Caco-2 (cell line): ENCODE results near the gene CACNA1S. TPM values are rescaled to one million over a fixed set of nuclear protein-coding genes. Genes with fewer than 3 reads are reported as not detected.

Experiments used
- BruUV-seq: library from RNA; stranded (reverse); fragments of 400-500 nt; replicated peaks from 2 replicates; lab custom pipeline; 2021; lab: Mats Ljungman, UMichigan
- CTCF ChIA-PET: fragments of 300-600 bp; sonication (Branson Sonifier 250); formaldehyde crosslinking; loops from one replicate; lab custom pipeline; 2022; ENCODE audit warnings: antibody characterized with exemption; lab: Charles Lee
- POLR2A ChIA-PET: fragments of 300-600 bp; sonication (Branson Sonifier 250); formaldehyde crosslinking; loops from one replicate; lab custom pipeline; 2022; ENCODE audit warnings: antibody characterized with exemption; lab: Charles Lee
- DNase-seq, 2 experiments: peaks; one replicate each; pipeline versions ENCODE4 v3.0.0 to v3.0.0-alpha.2; 2020 to 2022
- H3K27me3 ChIP-seq: replicated peaks from 2 replicates; pipeline ENCODE4 v1.6.0; 2011; ENCODE audit warnings: low read length; ENCODE audit not compliant: control insufficient read depth, insufficient read depth
- H3K36me3 ChIP-seq: 2 replicates; pipeline ENCODE4 v1.5.1; 2011; ENCODE audit warnings: low read length; ENCODE audit not compliant: control insufficient read depth, insufficient read depth
- H3K4me1 ChIP-seq: fragments of 250-450 bp; sonication (Bioruptor Pico); 2 replicates; pipeline ENCODE4 v1.5.1; 2020; ENCODE audit warnings: mild to moderate bottlenecking
- H3K4me3 ChIP-seq: 2 replicates; pipeline ENCODE4 v1.5.1; 2011; ENCODE audit warnings: low read depth, mild to moderate bottlenecking, control low read depth, low read length
- H3K9me3 ChIP-seq: fragments of 250-450 bp; sonication (Bioruptor Pico); 2 replicates; pipeline ENCODE4 v1.5.1; 2020; ENCODE audit warnings: mild to moderate bottlenecking, moderate library complexity
- H3K27ac Mint-ChIP-seq: one replicate; pipeline ENCODE4 v1.8.0; 2022; ENCODE audit warnings: mixed read lengths; ENCODE audit not compliant: unreplicated experiment
- H3K27me3 Mint-ChIP-seq: one replicate; pipeline ENCODE4 v1.8.0; 2022; ENCODE audit warnings: mixed read lengths; ENCODE audit not compliant: insufficient read depth, unreplicated experiment
- H3K36me3 Mint-ChIP-seq: one replicate; pipeline ENCODE4 v1.8.0; 2022; ENCODE audit warnings: mild to moderate bottlenecking, mixed read lengths; ENCODE audit not compliant: insufficient read depth, unreplicated experiment
- H3K4me1 Mint-ChIP-seq: one replicate; pipeline ENCODE4 v1.8.0; 2022; ENCODE audit warnings: low read depth, mixed read lengths; ENCODE audit not compliant: unreplicated experiment
- H3K4me3 Mint-ChIP-seq: one replicate; pipeline ENCODE4 v1.8.0; 2022; ENCODE audit warnings: mild to moderate bottlenecking, moderate library complexity, mixed read lengths; ENCODE audit not compliant: unreplicated experiment
- H3K9me3 Mint-ChIP-seq: one replicate; pipeline ENCODE4 v1.8.0; 2022; ENCODE audit warnings: mixed read lengths; ENCODE audit not compliant: unreplicated experiment
- intact Hi-C: fragments of 100-400 bp; cut with micrococcal nuclease; formaldehyde crosslinking; loops from one replicate; pipeline ENCODE4 v1.10.0; 2022; ENCODE audit not compliant: unreplicated experiment
- total RNA-seq: library from RNA; stranded (reverse); gene quantifications from 2 replicates; pipeline ENCODE4 v1.2.3, GENCODE V29; 2022
- TF ChIP-seq, protein P1 (sequence below), 2 experiments: fragments of 200-600 bp in 1 of 2; IDR thresholded peaks; 1 replicate in 1 of 2; 2 replicates in 1 of 2; pipeline versions ENCODE4 v1.5.1 to v1.8.0; 2011 to 2022; ENCODE audit warnings: antibody characterized with exemption in 1 of 2, control low read depth in 1 of 2, inconsistent platforms in 1 of 2, low read depth in 1 of 2, low read length in 1 of 2, mild to moderate bottlenecking in 1 of 2, moderate library complexity in 1 of 2; ENCODE audit not compliant: insufficient read depth in 1 of 2, severe bottlenecking in 1 of 2, unreplicated experiment in 1 of 2

Gene CACNA1S
- total RNA-seq, 1 experiment from 2014 or later, result 0.07 TPM

GRCh38 chr1:200992382-200993048 is 119.7 kb downstream of the CACNA1S start:
- Histone ChIP-seq H3K4me1 (no peaks in the 10 kb centered on the region), H3K9me3 (no peaks in the 10 kb centered on the region), H3K36me3 (no peaks in the 10 kb centered on the region), H3K4me3 (no peak overlapping the region), H3K27me3 (no peaks in the 10 kb centered on the region)
- no peak overlapping the region for H3K27ac Mint-ChIP-seq
- H3K4me3 Mint-ChIP-seq, result no peak overlapping the region
- H3K36me3 Mint-ChIP-seq, result no peaks in the 10 kb centered on the region
- intact Hi-C loops, result no loop called here
- H3K9me3 Mint-ChIP-seq, result no peaks in the 10 kb centered on the region
- ChIA-PET POLR2A (no interaction called here), CTCF (no interaction called here)
- no TSS peak for BruUV-seq
- DNase-seq, result no peak
- TF ChIP-seq, protein P1, sequence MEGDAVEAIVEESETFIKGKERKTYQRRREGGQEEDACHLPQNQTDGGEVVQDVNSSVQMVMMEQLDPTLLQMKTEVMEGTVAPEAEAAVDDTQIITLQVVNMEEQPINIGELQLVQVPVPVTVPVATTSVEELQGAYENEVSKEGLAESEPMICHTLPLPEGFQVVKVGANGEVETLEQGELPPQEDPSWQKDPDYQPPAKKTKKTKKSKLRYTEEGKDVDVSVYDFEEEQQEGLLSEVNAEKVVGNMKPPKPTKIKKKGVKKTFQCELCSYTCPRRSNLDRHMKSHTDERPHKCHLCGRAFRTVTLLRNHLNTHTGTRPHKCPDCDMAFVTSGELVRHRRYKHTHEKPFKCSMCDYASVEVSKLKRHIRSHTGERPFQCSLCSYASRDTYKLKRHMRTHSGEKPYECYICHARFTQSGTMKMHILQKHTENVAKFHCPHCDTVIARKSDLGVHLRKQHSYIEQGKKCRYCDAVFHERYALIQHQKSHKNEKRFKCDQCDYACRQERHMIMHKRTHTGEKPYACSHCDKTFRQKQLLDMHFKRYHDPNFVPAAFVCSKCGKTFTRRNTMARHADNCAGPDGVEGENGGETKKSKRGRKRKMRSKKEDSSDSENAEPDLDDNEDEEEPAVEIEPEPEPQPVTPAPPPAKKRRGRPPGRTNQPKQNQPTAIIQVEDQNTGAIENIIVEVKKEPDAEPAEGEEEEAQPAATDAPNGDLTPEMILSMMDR (IDR thresholded peaks at IDR 0.05; ENCODE audit: insufficient read depth in 1 of 2, low read depth in 1 of 2, low read length in 1 of 2, severe bottlenecking in 1 of 2, unreplicated experiment in 1 of 2), result no peak
- H3K4me1 Mint-ChIP-seq, result no peaks in the 10 kb centered on the region
- H3K27me3 Mint-ChIP-seq, result no peaks in the 10 kb centered on the region

DNA sequence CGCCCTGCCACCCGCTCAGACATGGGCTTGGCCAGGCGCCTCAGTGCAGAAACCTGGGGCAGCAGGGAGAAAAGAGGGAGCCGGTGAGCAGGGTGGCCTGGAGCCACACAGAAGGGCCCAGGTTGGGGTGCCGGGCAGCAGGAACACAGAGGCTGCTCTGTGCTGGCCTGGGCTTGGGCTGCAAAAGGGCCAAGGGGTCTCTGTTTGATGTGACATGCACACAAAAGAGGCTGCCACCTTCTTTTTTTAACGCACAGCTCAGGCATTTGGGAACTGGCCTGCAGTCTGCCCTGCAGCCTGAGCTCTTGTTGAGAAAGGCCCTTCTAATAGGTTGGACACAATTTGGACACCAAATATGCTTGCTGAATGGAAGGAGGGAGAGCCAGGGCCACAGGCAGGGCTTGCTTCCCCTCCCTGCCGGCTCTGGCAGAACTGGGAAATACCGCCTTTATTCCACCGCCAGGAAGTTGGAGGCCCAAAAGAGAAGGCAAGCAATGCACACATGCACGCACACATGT is 121.1 kb downstream of the CACNA1S start:
- Histone ChIP-seq H3K4me3 (no peak overlapping the region), H3K27me3 (no peaks in the 10 kb centered on the region), H3K36me3 (no peaks in the 10 kb centered on the region), H3K9me3 (no peaks in the 10 kb centered on the region), H3K4me1 (no peaks in the 10 kb centered on the region)
- TF ChIP-seq, protein P1 (IDR thresholded peaks at IDR 0.05; ENCODE audit: insufficient read depth in 1 of 2, low read depth in 1 of 2, low read length in 1 of 2, severe bottlenecking in 1 of 2, unreplicated experiment in 1 of 2), result no peak
- H3K9me3 Mint-ChIP-seq, result no peaks in the 10 kb centered on the region
- no TSS peak for BruUV-seq
- no peaks in the 10 kb centered on the region for H3K27me3 Mint-ChIP-seq
- H3K36me3 Mint-ChIP-seq, result no peaks in the 10 kb centered on the region
- CTCF ChIA-PET, result no interaction called here
- H3K27ac Mint-ChIP-seq, result no peak overlapping the region
- POLR2A ChIA-PET, result no interaction called here
- no peak for DNase-seq
- H3K4me3 Mint-ChIP-seq, result no peak overlapping the region
- intact Hi-C loops, result no loop called here
- H3K4me1 Mint-ChIP-seq, result no peaks in the 10 kb centered on the region

- BruUV-seq, result no TSS peak
- Histone ChIP-seq H3K4me1 (no peaks in the 10 kb centered on the region), H3K27me3 (no peaks in the 10 kb centered on the region), H3K4me3 (no peak overlapping the region), H3K36me3 (no peaks in the 10 kb centered on the region), H3K9me3 (no peaks in the 10 kb centered on the region)
- Mint-ChIP-seq H3K4me1 (no peaks in the 10 kb centered on the region), H3K27me3 (no peaks in the 10 kb centered on the region), H3K4me3 (no peak overlapping the region), H3K36me3 (no peaks in the 10 kb centered on the region), H3K27ac (no peak overlapping the region), H3K9me3 (no peaks in the 10 kb centered on the region)
- intact Hi-C loops, result no loop called here
- CTCF ChIA-PET, result no interaction called here
- DNase-seq, result no peak
- TF ChIP-seq, protein P1 (IDR thresholded peaks at IDR 0.05; ENCODE audit: insufficient read depth in 1 of 2, low read depth in 1 of 2, low read length in 1 of 2, severe bottlenecking in 1 of 2, unreplicated experiment in 1 of 2), result no peak
- POLR2A ChIA-PET, result no interaction called here
Measured at GRCh38 chr1:200990114-200990513, 122.1 kb downstream of the CACNA1S start.

Other genes starting within 250 kb of the CACNA1S start
- not detected in 2 replicates for gene GPR25, start 239.4 kb downstream of the CACNA1S start, total RNA-seq
- 112 and 123 TPM in 2 replicates for gene INAVA, start 217.5 kb downstream of the CACNA1S start, total RNA-seq
- 2.4 and 2.6 TPM in 2 replicates for gene KIF21B, start 88.7 kb downstream of the CACNA1S start, total RNA-seq
- 0.26 and 0.48 TPM in 2 replicates for gene ASCL5, start 14.8 kb upstream of the CACNA1S start, total RNA-seq
- 111 and 125 TPM in 2 replicates for gene TMEM9, start 42.0 kb upstream of the CACNA1S start, total RNA-seq
- gene IGFN1, start 78.4 kb upstream of the CACNA1S start, total RNA-seq, result 0.23 TPM in 1 of 2 replicates, not detected in the other
- 0.05 TPM in 1 of 2 replicates, not detected in the other for gene PKP1, start 171.1 kb upstream of the CACNA1S start, total RNA-seq